ENCODE measurements around the gene BCDIN3D. TPM values are rescaled to one million over a fixed set of nuclear protein-coding genes. Genes with fewer than 3 reads are reported as not detected.

The BCDIN3D gene
- total RNA-seq, 1 experiment from 2014 or later: 6.2 TPM

DNA sequence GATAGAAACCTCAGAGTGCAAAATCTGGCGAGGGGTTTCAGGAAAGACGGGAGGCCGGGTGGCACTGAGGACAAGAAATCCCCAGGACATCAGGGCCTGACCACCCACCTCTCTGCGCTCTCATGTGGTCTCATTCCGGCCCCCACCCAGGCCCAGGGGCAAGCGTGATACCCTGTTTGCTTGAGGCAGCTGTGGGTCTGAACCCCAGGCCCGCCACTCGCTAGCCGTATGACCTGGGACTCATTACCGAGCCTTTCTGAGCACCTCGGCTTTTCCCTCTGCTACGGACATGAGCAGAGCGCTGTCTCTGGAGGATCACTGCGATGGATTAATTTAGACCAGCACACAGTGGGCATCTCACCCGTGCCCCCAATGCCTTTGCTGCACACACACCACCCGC, 25.5 kb upstream of the BCDIN3D start:
- intact Hi-C loops (cut with micrococcal nuclease): no loop called here
- H3K36me3 Mint-ChIP-seq (ENCODE audit: insufficient read depth, unreplicated experiment): no peaks in the 10 kb centered on the region
- no peak overlapping the region for H3K27ac Mint-ChIP-seq (ENCODE audit: low read depth, unreplicated experiment)
- H3K9me3 Mint-ChIP-seq (ENCODE audit: unreplicated experiment): no peaks in the 10 kb centered on the region
- peaks cover 10% of the 10 kb centered on the region for H3K4me1 Mint-ChIP-seq (ENCODE audit: insufficient read depth, unreplicated experiment)
- peaks cover 14% of the 10 kb centered on the region for H3K27me3 Mint-ChIP-seq (ENCODE audit: insufficient read depth, unreplicated experiment)
- ChIA-PET POLR2A (interaction anchor here (0.6 to 1.5 kb wide), 2 partner anchors 94 to 105 kb away, joined by 3 read pairs; no protein-coding TSS in a partner anchor), CTCF (interaction anchor here (0.8 to 6.4 kb wide), 12 partner anchors 13 to 846 kb away, joined by 3 to 59 read pairs (median 6); no protein-coding TSS in a partner anchor)
- H3K4me3 Mint-ChIP-seq (ENCODE audit: unreplicated experiment): no peak overlapping the region
- no TSS peak for BruUV-seq (replicated peaks)
- no peak for DNase-seq (ENCODE audit: unreplicated experiment)
- TF ChIP-seq, protein P1, sequence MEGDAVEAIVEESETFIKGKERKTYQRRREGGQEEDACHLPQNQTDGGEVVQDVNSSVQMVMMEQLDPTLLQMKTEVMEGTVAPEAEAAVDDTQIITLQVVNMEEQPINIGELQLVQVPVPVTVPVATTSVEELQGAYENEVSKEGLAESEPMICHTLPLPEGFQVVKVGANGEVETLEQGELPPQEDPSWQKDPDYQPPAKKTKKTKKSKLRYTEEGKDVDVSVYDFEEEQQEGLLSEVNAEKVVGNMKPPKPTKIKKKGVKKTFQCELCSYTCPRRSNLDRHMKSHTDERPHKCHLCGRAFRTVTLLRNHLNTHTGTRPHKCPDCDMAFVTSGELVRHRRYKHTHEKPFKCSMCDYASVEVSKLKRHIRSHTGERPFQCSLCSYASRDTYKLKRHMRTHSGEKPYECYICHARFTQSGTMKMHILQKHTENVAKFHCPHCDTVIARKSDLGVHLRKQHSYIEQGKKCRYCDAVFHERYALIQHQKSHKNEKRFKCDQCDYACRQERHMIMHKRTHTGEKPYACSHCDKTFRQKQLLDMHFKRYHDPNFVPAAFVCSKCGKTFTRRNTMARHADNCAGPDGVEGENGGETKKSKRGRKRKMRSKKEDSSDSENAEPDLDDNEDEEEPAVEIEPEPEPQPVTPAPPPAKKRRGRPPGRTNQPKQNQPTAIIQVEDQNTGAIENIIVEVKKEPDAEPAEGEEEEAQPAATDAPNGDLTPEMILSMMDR (IDR thresholded peaks at IDR 0.05; ENCODE audit: unreplicated experiment): no peak

DNA sequence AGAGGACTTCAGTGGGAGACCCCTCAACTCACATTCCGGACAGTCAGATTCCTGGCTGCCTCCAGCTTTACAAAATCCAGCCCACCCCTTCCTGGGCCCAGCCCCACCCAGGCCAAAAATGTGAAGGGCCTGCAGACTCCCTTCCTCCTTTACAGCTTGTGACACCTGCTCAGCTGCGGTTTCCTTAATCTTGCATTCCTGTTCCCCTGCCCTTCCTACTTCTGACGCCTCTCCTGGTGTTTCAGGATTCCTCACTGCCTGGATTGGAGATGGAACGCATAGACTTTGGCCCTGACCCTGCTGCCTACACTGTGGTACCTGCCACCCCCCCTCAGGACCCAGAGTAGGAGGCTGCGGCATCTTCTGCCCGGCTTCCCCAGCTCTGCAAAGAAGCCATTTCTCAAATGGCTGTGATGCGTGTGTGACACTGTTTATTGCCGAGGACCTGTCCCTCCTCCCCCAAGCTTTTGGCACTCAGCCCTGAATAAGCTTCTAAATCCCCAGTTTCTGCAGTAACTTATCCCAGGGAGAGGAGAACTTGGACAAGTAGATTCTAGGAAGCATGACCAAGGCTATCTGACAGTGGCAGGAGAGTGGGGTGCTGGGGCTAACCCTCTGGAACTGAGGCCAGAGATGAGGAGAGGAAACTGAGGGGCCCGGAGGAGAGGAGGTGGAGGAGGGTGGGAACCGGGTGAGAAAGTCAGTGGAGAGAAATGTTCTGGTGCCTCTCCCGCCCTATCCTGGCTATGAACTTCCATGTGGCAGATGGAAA, 24.9 kb upstream of the BCDIN3D start:
- intact Hi-C loops (cut with micrococcal nuclease): loop anchor here (1.0 to 2.0 kb wide), 4 partner anchors 91 to 203 kb away; no protein-coding TSS in a partner anchor
- H3K27me3 Mint-ChIP-seq (ENCODE audit: insufficient read depth, unreplicated experiment): peaks cover 14% of the 10 kb centered on the region
- ChIA-PET CTCF (interaction anchor here (0.7 to 6.4 kb wide), 36 partner anchors 10 to 847 kb away, joined by 3 to 59 read pairs (median 4); partner anchors contain the start of genes BCDIN3D, COX14, PRPH and TMBIM6), POLR2A (interaction anchor here (0.6 to 1.5 kb wide), 5 partner anchors 17 to 220 kb away, joined by 3 to 5 read pairs (median 3); no protein-coding TSS in a partner anchor)
- H3K27ac Mint-ChIP-seq (ENCODE audit: low read depth, unreplicated experiment): no peak overlapping the region
- no peaks in the 10 kb centered on the region for H3K36me3 Mint-ChIP-seq (ENCODE audit: insufficient read depth, unreplicated experiment)
- no peak for DNase-seq (ENCODE audit: unreplicated experiment)
- peaks cover 10% of the 10 kb centered on the region for H3K4me1 Mint-ChIP-seq (ENCODE audit: insufficient read depth, unreplicated experiment)
- TF ChIP-seq, protein P1 (IDR thresholded peaks at IDR 0.05; ENCODE audit: unreplicated experiment): no peak
- H3K4me3 Mint-ChIP-seq (ENCODE audit: unreplicated experiment): no peak overlapping the region
- no peaks in the 10 kb centered on the region for H3K9me3 Mint-ChIP-seq (ENCODE audit: unreplicated experiment)
- no TSS peak for BruUV-seq (replicated peaks)

DNA sequence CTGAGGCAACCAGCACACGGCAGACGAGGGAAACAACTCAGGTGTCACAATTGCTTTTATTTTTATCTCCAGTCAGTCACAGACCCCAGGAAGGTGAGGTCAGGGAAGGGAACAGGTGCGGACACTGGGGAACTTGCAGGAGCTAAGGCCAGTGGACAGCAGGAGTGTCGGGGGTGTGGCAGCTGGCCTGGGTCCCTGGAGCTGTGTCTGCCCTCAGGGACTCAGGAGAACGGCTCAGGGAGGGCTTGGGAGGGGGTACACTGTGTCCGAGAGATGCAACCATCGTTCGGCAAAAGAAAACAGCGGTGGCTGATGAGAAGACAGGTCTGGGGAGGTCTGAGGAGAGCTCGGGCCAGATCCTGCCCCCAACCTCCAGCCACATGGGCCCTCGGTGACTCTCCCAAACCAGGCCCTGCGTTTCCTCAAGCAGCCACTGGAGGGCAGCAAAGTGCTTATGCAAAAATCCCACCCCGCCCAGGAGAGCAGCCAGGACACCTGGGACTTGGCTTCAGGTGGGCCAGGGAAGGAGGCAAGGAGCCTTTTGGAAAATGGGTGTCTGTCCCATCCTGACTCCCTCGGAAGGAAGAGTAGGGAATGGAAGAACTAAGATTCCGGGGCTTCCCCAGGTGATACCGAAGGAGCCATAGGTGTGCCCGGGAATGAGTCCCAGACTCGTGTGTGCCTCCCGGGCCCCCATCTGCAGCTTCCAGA, 24.1 kb upstream of the BCDIN3D start:
- intact Hi-C loops (cut with micrococcal nuclease): loop anchor here (1.0 to 2.0 kb wide), 4 partner anchors 91 to 203 kb away; no protein-coding TSS in a partner anchor
- Mint-ChIP-seq H3K27ac (ENCODE audit: low read depth, unreplicated experiment) (no peak overlapping the region), H3K36me3 (ENCODE audit: insufficient read depth, unreplicated experiment) (no peaks in the 10 kb centered on the region), H3K9me3 (ENCODE audit: unreplicated experiment) (no peaks in the 10 kb centered on the region), H3K4me1 (ENCODE audit: insufficient read depth, unreplicated experiment) (peaks cover 10% of the 10 kb centered on the region), H3K27me3 (ENCODE audit: insufficient read depth, unreplicated experiment) (peaks cover 14% of the 10 kb centered on the region), H3K4me3 (ENCODE audit: unreplicated experiment) (no peak overlapping the region)
- no TSS peak for BruUV-seq (replicated peaks)
- peak; percentile 77 for DNase-seq (ENCODE audit: unreplicated experiment)
- TF ChIP-seq, protein P1 (IDR thresholded peaks at IDR 0.05; ENCODE audit: unreplicated experiment): peak; percentile 95
- POLR2A ChIA-PET: interaction anchor here (0.7 to 1.5 kb wide), 4 partner anchors 16 to 221 kb away, joined by 3 to 5 read pairs (median 3); no protein-coding TSS in a partner anchor
- CTCF ChIA-PET: interaction anchor here (0.5 to 6.4 kb wide), 53 partner anchors 10 to 1104 kb away, joined by 3 to 59 read pairs (median 4); partner anchors contain the start of genes BCDIN3D, COX14, PRPH and SMARCD1

GRCh38 chr12:49865782-49866135, 22.9 kb upstream of the BCDIN3D start:
- Mint-ChIP-seq H3K4me1 (ENCODE audit: insufficient read depth, unreplicated experiment) (peaks cover 10% of the 10 kb centered on the region), H3K36me3 (ENCODE audit: insufficient read depth, unreplicated experiment) (no peaks in the 10 kb centered on the region), H3K27me3 (ENCODE audit: insufficient read depth, unreplicated experiment) (peaks cover 14% of the 10 kb centered on the region), H3K4me3 (ENCODE audit: unreplicated experiment) (no peak overlapping the region), H3K9me3 (ENCODE audit: unreplicated experiment) (no peaks in the 10 kb centered on the region), H3K27ac (ENCODE audit: low read depth, unreplicated experiment) (no peak overlapping the region)
- CTCF ChIA-PET: interaction anchor here (0.7 to 6.4 kb wide), 14 partner anchors 11 to 209 kb away, joined by 3 to 59 read pairs (median 6); partner anchors contain the start of gene BCDIN3D
- TF ChIP-seq, protein P1 (IDR thresholded peaks at IDR 0.05; ENCODE audit: unreplicated experiment): no peak
- no peak for DNase-seq (ENCODE audit: unreplicated experiment)
- POLR2A ChIA-PET: no interaction called here
- BruUV-seq (replicated peaks): no TSS peak
- intact Hi-C loops (cut with micrococcal nuclease): loop anchor here (2.0 kb wide), 1 partner anchor 101 kb away; no protein-coding TSS in a partner anchor
